Stromal cell of bone marrow (primary cell): Measurements from ENCODE around the gene ARPC4.
"Not testable (repeated sequence)": the region's sequence is repeated elsewhere in the genome, so short reads cannot be mapped to it uniquely, and the experiment has no call there.

ENCODE experiments used
- DNase-seq: peaks from one replicate; pipeline ENCODE4 v3.0.0-alpha.2; 2012; ENCODE audit warnings: low read depth

ARPC4 gene

DNA sequence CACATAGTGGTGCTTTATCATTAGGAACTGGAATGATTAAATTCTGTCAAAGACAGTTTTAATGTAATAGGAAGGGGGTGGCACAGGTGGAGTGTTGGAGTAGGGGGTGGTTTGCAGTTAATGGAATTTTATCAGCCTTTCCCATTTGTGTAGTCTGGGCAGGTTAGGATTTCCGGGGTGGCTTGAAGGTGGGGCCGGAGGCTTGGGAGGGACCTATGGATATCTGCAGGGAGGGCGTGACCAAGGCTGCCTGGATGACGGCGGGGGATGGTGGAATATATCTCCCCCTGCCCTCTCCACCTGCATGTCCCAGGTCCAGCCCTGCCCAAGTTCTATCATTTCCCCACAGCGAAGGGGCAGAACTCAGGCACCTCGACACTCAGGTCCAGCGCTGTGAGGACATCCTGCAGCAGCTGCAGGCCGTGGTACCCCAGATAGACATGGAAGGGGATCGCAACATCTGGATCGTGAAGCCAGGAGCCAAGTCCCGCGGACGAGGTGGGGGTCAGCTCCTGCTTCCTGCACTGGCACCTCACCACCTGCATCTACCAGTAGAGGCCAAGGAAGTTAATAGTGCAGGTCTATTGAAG is 32.7 kb downstream of the ARPC4 start:
- DNase-seq, result no peak

GRCh38 chr3:9826815-9827573 is 34.1 kb downstream of the ARPC4 start:
- DNase-seq, result no peak

DNA sequence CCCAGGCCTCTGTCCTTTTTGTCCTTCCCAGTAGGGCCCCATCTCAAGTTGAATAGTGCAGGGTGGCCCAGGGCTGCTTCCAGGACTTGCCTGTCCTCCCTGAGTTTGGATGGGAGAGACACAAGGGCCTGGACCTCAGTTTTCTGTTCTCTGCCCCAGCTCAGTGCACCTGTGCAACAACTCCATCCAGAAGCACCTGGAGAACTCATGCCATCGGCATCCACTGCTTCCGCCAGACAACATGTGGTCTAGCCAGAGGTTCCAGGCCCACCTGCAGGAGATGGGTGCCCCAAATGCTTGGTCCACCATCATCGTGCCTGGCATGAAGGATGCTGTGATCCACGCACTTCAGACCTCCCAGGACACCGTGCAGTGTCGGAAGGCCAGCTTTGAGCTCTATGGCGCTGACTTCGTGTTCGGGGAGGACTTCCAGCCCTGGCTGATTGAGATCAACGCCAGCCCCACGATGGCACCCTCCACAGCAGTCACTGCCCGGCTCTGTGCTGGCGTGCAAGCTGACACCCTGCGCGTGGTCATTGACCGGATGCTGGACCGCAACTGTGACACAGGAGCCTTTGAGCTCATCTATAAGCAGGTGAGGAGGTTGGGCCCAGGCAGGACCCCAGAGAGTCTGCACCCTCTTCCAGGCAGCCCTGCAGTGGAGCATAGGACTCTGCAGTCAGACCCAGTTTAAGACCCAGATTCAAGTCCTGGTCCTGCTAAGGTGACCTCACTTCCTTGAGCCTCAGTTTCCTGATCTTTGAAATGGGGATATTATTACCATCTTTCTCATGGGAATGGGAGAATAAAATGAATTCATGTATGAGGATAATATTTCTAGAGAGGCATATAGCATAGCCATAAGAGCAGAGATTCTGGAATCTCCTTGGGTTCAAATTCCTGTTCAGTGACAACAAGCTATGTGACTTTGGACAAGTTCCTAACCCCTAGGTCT is 36.2 kb downstream of the ARPC4 start:
- no peak for DNase-seq

DNA sequence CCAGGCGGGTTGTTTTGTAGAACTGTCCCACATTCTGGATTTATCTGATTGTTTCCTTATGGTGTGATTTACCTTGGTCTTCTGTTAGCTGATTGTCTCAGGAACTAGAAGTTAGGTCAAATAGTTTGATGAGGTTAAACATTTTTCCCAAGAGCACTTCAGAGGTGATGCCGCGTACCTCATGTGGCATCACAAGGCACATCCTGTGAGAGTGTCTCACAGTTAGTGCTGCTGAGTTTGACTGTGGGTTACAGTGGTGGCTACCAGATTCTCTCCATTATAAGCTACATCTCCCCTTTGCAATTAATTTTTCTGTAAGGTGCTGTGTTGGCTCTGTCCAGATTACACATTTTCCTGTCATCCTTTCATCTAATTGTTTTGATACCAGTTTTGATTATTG is 38.4 kb downstream of the ARPC4 start:
- no peak for DNase-seq

- DNase-seq, result no peak
Observed at GRCh38 chr3:9833078-9833477, 40.2 kb downstream of the ARPC4 start.

GRCh38 chr3:9834520-9835380 is 41.9 kb downstream of the ARPC4 start:
- no peak for DNase-seq

DNA sequence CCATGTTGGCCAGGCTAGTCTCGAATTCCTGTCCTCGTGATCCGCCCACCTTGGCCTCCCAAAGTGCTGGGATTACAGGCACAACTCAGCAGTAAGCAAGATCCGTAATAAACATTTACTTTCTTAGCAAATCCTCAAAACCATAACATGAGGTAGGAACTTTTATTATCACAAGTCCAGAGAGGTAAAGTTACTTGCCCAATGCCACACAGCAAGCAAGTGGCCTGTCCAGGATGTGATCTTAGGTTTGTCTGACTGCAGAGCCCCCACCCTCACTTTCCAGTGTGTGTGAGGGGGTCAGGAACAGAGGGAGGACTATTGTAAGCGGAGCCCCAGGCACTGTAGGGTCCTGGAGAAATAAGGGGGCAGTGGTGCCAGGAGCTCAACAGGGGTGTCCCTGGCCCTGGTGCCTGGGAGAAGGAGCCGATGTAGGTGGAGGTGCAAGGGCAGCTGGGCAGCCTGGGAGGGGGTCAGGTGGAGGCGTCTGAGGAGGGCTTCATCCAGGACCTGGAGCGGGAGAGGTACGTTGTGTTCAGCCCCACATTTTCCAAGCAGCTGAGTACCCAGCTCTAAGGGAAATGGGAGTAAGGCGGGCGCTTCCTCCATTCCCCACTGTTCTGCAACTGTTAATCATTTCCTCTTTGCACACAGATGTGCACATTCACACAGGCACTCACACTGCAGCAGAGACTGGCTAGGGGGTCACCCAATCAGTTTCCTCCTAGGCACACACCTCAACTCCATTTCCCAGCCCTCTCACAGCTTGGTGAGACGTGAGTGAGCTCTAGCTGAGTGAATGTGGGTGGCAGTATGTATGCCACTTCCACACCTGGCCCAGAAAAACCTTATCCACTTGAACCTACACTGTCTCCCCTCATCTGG is 45.1 kb downstream of the ARPC4 start:
- DNase-seq, result no peak

DNA sequence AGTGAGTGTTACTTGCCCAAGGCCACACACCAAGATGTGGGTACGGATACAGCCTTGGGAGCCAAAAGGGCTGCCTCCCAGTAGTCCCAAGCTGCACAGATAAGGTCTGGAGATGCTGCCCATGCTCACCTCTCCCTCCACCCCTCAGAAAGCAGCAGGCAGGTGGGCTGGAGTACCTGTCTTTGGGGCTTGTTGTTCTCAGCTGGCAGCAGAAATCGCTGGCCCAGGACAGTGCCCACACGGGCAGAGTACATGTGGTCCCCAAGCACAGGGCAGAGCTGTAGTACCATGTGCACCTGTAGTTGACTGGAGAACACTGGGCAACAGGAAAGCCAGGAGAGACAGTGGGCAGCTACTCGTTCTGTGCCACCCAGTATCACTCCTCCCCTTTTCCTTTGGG is 46.0 kb downstream of the ARPC4 start:
- no peak for DNase-seq

GRCh38 chr3:9841015-9841414 is 48.1 kb downstream of the ARPC4 start:
- DNase-seq, result no peak

DNA sequence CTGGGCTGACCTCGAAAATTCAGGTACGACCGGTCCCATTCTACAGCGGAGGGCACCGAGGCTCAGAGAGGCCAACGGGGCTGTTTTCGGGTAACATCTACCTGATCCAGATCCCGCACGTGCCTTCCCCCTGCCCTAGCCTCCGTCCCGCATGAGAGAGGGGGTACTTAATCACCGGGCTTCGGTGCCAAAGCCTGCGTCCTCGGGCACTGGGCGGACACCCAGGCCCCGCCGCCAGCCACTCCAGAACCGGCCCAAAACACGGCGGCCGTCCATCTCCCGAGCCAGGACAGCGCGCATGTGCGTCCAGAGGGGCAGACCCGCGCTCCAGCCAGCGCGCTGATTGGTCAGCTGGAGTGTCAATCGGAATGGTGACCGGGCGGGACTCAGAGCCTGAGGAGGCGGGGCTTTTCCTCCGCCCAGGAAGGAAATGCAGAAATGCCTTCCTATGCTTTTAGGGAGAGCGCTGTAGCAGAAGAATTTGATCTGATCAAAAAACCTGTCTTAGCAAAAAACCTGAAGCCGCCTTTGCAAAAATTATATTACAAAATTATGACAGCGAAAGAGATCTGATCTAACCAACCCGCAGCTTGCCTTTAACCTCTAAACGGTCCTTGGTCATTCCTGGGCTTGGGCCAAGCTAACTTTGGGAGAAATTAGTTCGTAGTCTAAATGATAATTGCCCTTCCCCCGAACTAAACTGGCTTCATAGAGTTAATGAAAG is 51.0 kb downstream of the ARPC4 start, which contains the start of gene RPUSD3:
Gene RPUSD3, minus strand, starts transcription at position 294 of the 724 bp plus-strand sequence. Its CDS starts 18 bp downstream, at position 276.
- DNase-seq, result peak; percentile 90

GRCh38 chr3:9846231-9846630 is 53.3 kb downstream of the ARPC4 start:
- DNase-seq, result no peak

DNA sequence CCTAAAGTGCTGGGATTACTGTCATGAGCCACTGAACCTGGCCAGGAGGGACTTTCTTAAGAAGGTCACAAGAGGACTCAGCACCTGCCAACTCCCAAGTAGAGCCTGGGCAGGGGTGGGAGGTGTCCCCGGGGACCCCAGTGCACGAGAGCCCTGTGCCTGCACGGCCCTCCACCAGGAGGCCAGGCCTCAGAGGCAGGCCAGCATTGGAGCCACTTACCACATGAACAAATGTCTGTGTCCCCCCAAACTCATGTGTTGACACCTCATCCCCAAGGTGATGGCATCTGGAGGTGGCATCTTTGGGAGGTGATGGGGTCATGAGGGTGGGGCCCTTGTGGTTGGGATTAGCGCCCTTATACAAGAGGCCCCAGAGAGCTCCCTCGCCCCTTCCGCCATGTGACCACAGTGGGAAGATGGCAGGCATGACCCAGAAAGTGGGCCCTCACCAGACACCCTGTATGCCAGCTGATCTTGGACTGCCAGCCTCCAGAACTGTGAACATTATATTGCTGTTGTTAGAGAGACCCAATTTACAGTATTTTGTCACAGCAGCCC is 54.1 kb downstream of the ARPC4 start:
- DNase-seq, result no peak

DNA sequence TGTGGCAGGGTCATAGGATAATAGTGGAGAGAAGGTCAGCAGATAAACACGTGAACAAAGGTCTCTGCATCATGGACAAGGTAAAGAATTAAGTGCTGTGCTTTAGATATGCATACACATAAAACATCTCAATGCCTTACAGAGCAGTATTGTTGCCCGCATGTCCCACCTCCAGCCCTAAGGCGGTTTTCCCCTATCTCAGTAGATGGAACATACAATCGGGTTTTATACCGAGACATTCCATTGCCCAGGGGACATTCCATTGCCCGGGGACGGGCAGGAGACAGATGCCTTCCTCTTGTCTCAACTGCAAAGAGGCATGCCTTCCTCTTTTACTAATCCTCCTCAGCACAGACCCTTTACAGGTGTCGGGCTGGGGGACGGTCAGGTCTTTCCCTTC is 55.0 kb downstream of the ARPC4 start:
- not testable (repeated sequence) for DNase-seq

DNA sequence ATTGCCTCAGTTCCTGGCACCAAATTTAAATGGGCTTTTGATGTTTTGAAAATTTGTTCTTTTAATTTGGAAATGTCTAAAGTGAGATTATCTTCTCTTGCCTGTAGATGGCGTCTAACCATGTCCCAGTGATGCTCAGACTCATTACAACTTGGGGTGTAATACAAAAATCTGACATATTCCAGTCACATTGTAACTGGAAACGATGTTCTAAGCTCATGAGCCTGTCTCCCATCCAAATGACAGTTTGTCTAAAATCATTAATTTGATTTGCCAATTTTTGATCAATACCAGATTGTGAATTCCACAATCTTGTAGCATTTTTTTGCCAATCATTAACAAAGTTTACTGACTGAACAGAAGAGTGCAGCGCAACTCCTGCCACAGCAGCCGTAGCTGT is 56.0 kb downstream of the ARPC4 start:
- DNase-seq, result not testable (repeated sequence)

DNA sequence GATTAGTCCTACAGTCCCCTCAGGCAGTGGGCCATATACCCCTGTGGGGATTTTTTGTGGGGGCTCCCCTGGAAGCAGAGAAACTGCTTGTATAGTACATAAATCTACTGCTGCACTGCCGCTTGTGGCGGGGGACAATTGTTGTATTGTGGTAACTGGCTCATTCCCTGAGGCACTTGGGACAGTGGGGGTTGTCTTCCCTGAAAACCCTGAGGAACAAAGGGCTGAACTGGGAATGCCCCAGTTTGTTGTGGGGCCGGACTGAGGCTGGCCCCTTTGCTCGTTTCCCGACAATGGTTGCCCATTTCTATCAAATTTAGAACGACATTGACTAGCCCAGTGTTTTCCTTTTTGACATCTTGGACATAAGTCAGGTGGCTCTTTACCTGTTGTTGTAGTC is 58.5 kb downstream of the ARPC4 start:
- not testable (repeated sequence) for DNase-seq

DNA sequence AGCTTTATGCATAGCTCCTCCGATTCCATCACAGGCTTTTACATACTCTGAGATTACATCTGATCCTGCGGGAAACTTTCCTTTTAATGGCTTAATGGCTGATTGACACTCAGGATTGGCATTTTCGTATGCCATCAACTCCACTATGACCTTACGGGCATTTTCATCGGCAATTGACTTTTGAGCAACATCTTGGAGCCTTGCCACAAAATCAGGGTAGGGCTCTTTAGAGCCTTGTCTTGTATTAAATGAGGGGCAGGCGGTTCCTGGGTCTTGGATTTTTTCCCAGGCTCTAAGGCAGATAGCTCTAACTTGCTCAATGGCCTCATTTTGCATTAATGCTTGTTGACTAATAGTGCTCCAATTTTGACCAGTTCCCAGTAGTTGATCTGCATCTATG is 59.0 kb downstream of the ARPC4 start:
- DNase-seq, result not testable (repeated sequence)

DNA sequence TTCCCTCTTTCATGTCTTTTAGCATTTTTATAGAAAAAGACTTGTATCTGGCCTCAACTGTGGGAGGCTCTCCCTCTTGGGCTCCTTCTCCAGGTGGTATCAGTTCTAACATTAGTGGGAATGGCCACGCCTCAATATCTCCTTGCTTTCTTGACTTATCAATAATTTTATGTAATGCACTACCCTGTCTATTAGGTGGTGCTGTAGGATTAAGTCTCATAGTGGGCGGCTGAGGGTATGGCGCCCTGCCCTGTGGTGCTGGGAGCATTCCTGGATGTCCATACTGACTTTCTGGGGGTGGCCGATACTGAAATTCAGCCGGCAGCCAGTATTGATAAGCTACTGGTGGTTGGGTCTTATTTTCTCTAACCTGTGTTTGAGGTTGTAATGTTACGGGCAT is 59.6 kb downstream of the ARPC4 start:
- DNase-seq, result no peak

DNA sequence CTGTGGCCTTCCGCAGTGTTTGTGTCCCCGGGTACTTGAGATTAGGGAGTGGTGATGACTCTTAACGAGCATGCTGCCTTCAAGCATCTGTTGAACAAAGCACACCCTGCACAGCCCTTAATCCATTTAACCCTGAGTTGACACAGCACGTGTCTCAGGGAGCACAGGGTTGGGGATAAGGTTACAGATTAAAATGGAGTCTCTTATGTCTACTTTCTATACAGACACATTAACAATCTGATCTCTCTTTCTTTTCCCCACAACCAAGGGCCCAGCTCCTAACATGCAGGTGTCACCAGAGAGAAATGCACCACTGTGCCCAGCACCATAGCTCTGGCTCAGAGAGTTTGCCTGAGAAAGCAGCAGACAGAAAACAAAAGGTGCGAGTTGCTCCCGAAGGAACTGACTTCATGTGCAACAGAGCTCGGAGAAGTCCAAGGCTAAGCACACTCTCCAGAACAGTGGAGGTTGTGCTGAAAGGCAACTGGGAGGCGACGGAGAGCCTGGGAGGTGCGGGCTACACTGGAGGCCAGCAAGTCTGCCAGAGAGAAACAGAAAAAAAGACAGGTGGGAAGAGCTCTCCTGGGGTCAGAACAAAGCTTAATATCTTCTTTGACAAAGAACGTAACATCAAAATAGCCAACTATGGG is 61.5 kb downstream of the ARPC4 start:
- not testable (repeated sequence) for DNase-seq

- no peak for DNase-seq
Observed at GRCh38 chr3:9855594-9855993, 62.7 kb downstream of the ARPC4 start.
